HG02870 (cell line): ENCODE measurements around the gene SLC25A39.

Source experiments
- ATAC-seq: cut with Tn5 transposase; IDR thresholded peaks from one replicate; pipeline ENCODE4 v1.9.1; 2021; ENCODE audit warnings: mild to moderate bottlenecking, moderate library complexity; ENCODE audit not compliant: unreplicated experiment

The SLC25A39 gene

GRCh38 chr17:44280392-44280937 lies 44.2 kb downstream of the SLC25A39 start:
- ATAC-seq, result no peak

GRCh38 chr17:44279666-44280391 lies 44.8 kb downstream of the SLC25A39 start:
- peak; percentile 75 for ATAC-seq

GRCh38 chr17:44279346-44279665 lies 45.3 kb downstream of the SLC25A39 start:
- no peak for ATAC-seq

GRCh38 chr17:44277976-44278375 lies 46.6 kb downstream of the SLC25A39 start:
- ATAC-seq, result no peak

- ATAC-seq, result no peak
Observed at GRCh38 chr17:44273607-44274006, 51.0 kb downstream of the SLC25A39 start.

- ATAC-seq, result no peak
Observed at GRCh38 chr17:44272954-44273353, 51.7 kb downstream of the SLC25A39 start.

GRCh38 chr17:44272321-44272951 lies 52.2 kb downstream of the SLC25A39 start:
- ATAC-seq, result no peak
